Keratinocyte (primary cell): ENCODE results near the gene SPTBN1. TPM values are rescaled to one million over a fixed set of nuclear protein-coding genes. Genes with fewer than 3 reads are reported as not detected.
A peak's percentile ranks its signal among the peaks of the same experiment; 100 is the strongest.

Experiments used
- DNase-seq: peaks from one replicate; pipeline ENCODE4 v3.0.0-alpha.2; 2011; ENCODE audit warnings: low read depth, missing footprints, low spot score
- FAIRE-seq: peaks from 2 replicates; lab custom pipeline; 2011; peaks lifted over from hg19 to GRCh38; lab: Jason Lieb, UNC
- H2AFZ ChIP-seq: 2 replicates; pipeline ENCODE4 v1.6.0; 2012; ENCODE audit warnings: low read length, control low read depth, inconsistent platforms; ENCODE audit not compliant: control insufficient read depth
- H3K27ac ChIP-seq: 2 replicates; pipeline ENCODE4 v1.5.1; 2011; ENCODE audit warnings: low read length; ENCODE audit not compliant: control insufficient read depth, insufficient read depth
- H3K27me3 ChIP-seq: 3 replicates; pipeline ENCODE4 v1.6.0; 2011; ENCODE audit warnings: low read length; ENCODE audit not compliant: control insufficient read depth, insufficient read depth; ENCODE audit errors: extremely low read depth
- H3K36me3 ChIP-seq, 2 experiments: 2 replicates in 1 of 2; 3 replicates in 1 of 2; pipeline ENCODE4 v1.5.1; 2011; ENCODE audit warnings: low read length in 2 of 2, mild to moderate bottlenecking in 1 of 2; ENCODE audit not compliant: control insufficient read depth in 2 of 2, insufficient read depth in 2 of 2; ENCODE audit errors: extremely low read depth in 1 of 2
- H3K4me1 ChIP-seq: 3 replicates; pipeline ENCODE4 v1.5.1; 2011; ENCODE audit warnings: low read length; ENCODE audit not compliant: control insufficient read depth, insufficient read depth; ENCODE audit errors: extremely low read depth
- H3K4me2 ChIP-seq: 3 replicates; pipeline ENCODE4 v1.6.0; 2011; ENCODE audit warnings: low read depth, low read length; ENCODE audit not compliant: control insufficient read depth, insufficient read depth; ENCODE audit errors: extremely low read depth
- H3K4me3 ChIP-seq, 3 experiments: fragments of 200-600 bp in 1 of 3; sonication (generic) in 1 of 3; 2 replicates in 2 of 3; 3 replicates in 1 of 3; pipeline ENCODE4 v1.5.1; 2011 to 2016; ENCODE audit warnings: low read length in 3 of 3, mild to moderate bottlenecking in 3 of 3, control low read depth in 2 of 3, inconsistent platforms in 1 of 3, low read depth in 1 of 3, mixed read lengths in 1 of 3, mixed run types in 1 of 3, moderate library complexity in 1 of 3; ENCODE audit not compliant: control insufficient read depth in 2 of 3, insufficient read depth in 2 of 3; ENCODE audit errors: extremely low read depth in 1 of 3
- H3K79me2 ChIP-seq: 2 replicates; pipeline ENCODE4 v1.6.0; 2012; ENCODE audit warnings: low read length; ENCODE audit not compliant: control insufficient read depth, insufficient read depth
- H3K9ac ChIP-seq: 3 replicates; pipeline ENCODE4 v1.6.0; 2011; ENCODE audit warnings: low read length; ENCODE audit not compliant: control insufficient read depth, insufficient read depth; ENCODE audit errors: extremely low read depth
- H3K9me1 ChIP-seq: 3 replicates; pipeline ENCODE4 v1.6.0; 2011; ENCODE audit warnings: low read length; ENCODE audit not compliant: control insufficient read depth, insufficient read depth; ENCODE audit errors: extremely low read depth
- H3K9me3 ChIP-seq: 2 replicates; pipeline ENCODE4 v1.5.1; 2012; ENCODE audit warnings: low read depth, low read length; ENCODE audit not compliant: control insufficient read depth
- H4K20me1 ChIP-seq: 3 replicates; pipeline ENCODE4 v1.6.0; 2011; ENCODE audit warnings: low read length; ENCODE audit not compliant: control insufficient read depth, insufficient read depth; ENCODE audit errors: extremely low read depth
- EZH2 ChIP-seq: IDR thresholded peaks from one replicate; pipeline ENCODE4 v1.6.1; 2012; ENCODE audit warnings: inconsistent platforms, mild to moderate bottlenecking, low read length, moderate library complexity
- dilution Hi-C: fragments of 300-500 bp; cut with MboI; formaldehyde crosslinking; loops from one replicate; pipeline ENCODE4 v1.7.0; 2020; ENCODE audit warnings: low sequenced_read_pairs; ENCODE audit not compliant: extremely low pct_ligation_motif_present
- polyA plus RNA-seq, 5 experiments: library from polyadenylated mRNA; depleted of rRNA in 3 of 5; stranded (reverse) in 3 of 5; stranded (forward) in 1 of 5; unstranded in 1 of 5; fragments of >200 nt; gene quantifications; 1 replicate in 1 of 5; 2 replicates in 3 of 5; 3 replicates in 1 of 5; pipeline versions ENCODE4 v1.2.1 to v1.2.3, GENCODE V29; 2011 to 2012; ENCODE audit warnings: missing spikeins in 2 of 5, low read depth in 1 of 5, low replicate concordance in 1 of 5
- TF ChIP-seq, protein P1 (sequence below), 3 experiments: IDR thresholded peaks in 1 of 3; conservative IDR thresholded peaks in 1 of 3; optimal IDR thresholded peaks in 1 of 3; 2 replicates in 2 of 3; 3 replicates in 1 of 3; pipeline versions ENCODE3 to v1.5.1; 2011; ENCODE audit warnings: low read length in 3 of 3, mild to moderate bottlenecking in 3 of 3, moderate library complexity in 2 of 3, control low read depth in 1 of 3, inconsistent platforms in 1 of 3; ENCODE audit not compliant: insufficient read depth in 2 of 3; ENCODE audit errors: extremely low read depth in 1 of 3

SPTBN1 gene
- polyA plus RNA-seq, 1 donor (not counting 4 experiments of a cell fraction or from before 2014, with no cell fraction given) = 40.0 TPM

DNA sequence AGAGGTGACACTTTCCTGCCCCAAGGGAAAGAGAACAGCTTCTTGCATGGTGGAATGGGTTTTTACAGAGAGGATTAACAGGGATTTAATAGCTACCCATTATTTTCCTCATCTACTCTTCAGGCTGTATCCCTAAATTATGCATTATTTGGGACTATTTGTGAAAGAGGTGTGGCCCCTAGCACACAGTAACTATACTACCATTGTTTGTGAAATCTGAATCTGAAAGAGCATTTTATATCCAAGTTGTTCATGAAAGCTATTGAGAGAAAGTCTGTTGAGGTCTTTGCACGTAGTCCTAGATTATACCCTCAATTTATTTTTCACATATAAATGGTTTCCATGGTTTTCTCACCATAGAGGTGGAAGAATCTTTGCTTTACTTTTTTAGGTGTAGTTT lies 78.1 kb downstream of the SPTBN1 start:
- H3K9me3 ChIP-seq = no peaks in the 10 kb centered on the region
- FAIRE-seq (no peak), DNase-seq (no peak)
- H3K79me2 ChIP-seq = no peaks in the 10 kb centered on the region
- peaks cover 37% of the 10 kb centered on the region for H3K4me1 ChIP-seq
- no peak overlapping the region for H3K9ac ChIP-seq
- H3K36me3 ChIP-seq = no peaks in the 10 kb centered on the region
- dilution Hi-C loops = no loop called here
- H3K4me2 ChIP-seq = peak overlapping the region; percentile 7
- peak overlapping the region; percentile 55 for H2AFZ ChIP-seq
- H4K20me1 ChIP-seq = no peaks in the 10 kb centered on the region
- no peak overlapping the region for H3K4me3 ChIP-seq
- H3K27ac ChIP-seq = peak overlapping the region; percentile 34
- H3K9me1 ChIP-seq = no peaks in the 10 kb centered on the region
- TF ChIP-seq EZH2 = no peak
- TF ChIP-seq, protein P1, sequence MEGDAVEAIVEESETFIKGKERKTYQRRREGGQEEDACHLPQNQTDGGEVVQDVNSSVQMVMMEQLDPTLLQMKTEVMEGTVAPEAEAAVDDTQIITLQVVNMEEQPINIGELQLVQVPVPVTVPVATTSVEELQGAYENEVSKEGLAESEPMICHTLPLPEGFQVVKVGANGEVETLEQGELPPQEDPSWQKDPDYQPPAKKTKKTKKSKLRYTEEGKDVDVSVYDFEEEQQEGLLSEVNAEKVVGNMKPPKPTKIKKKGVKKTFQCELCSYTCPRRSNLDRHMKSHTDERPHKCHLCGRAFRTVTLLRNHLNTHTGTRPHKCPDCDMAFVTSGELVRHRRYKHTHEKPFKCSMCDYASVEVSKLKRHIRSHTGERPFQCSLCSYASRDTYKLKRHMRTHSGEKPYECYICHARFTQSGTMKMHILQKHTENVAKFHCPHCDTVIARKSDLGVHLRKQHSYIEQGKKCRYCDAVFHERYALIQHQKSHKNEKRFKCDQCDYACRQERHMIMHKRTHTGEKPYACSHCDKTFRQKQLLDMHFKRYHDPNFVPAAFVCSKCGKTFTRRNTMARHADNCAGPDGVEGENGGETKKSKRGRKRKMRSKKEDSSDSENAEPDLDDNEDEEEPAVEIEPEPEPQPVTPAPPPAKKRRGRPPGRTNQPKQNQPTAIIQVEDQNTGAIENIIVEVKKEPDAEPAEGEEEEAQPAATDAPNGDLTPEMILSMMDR (optimal IDR thresholded peaks at IDR 0.05 in 1 of 3, IDR thresholded peaks at IDR 0.05 in 1 of 3, conservative IDR thresholded peaks at IDR 0.05 in 1 of 3; ENCODE audit: extremely low read depth in 1 of 3, insufficient read depth in 2 of 3, low read length in 3 of 3) = no peak
- no peaks in the 10 kb centered on the region for H3K27me3 ChIP-seq

DNA sequence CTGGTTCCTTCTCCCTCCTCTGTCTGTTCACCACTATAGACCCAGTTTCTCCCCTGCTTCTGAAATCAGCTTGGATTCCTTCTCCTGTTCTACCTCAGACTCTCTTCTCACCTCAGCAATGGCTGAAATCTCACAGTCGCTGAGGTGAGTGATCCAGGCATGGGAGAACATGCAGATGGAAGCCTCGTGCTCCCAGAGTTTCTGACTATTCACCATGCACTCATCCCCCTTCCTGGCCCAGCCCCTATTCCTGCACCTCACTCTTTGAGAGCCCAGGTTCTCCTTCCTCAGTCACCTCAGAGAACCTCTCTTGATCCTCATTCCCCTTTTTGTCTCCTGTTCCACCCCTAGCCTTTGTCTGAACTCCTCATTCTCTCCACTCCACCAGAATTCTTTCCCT lies 78.5 kb downstream of the SPTBN1 start:
- Histone ChIP-seq H3K79me2 (no peaks in the 10 kb centered on the region), H3K4me2 (peak overlapping the region; percentile 7)

More for the DNA sequence above, 78.5 kb downstream of the SPTBN1 start:
- H4K20me1 ChIP-seq = no peaks in the 10 kb centered on the region
- H2AFZ ChIP-seq = peak overlapping the region; percentile 55
- TF ChIP-seq EZH2 = no peak
- TF ChIP-seq, protein P1 (optimal IDR thresholded peaks at IDR 0.05 in 1 of 3, IDR thresholded peaks at IDR 0.05 in 1 of 3, conservative IDR thresholded peaks at IDR 0.05 in 1 of 3; ENCODE audit: extremely low read depth in 1 of 3, insufficient read depth in 2 of 3, low read length in 3 of 3) = no peak
- no peaks in the 10 kb centered on the region for H3K27me3 ChIP-seq
- no peaks in the 10 kb centered on the region for H3K9me1 ChIP-seq
- DNase-seq = peak; percentile 23
- no peak for FAIRE-seq
- H3K4me1 ChIP-seq = peaks cover 37% of the 10 kb centered on the region
- dilution Hi-C loops = no loop called here
- H3K9me3 ChIP-seq = no peaks in the 10 kb centered on the region
- H3K27ac ChIP-seq = peak overlapping the region; percentile 34
- no peak overlapping the region for H3K4me3 ChIP-seq
- no peak overlapping the region for H3K9ac ChIP-seq
- H3K36me3 ChIP-seq = no peaks in the 10 kb centered on the region
